Lower leg skin (tissue), 3 donors: ENCODE measurements around the gene TOR4A.

Experiments used
- POLR2A ChIP-seq, 2 donors: fragments of 450-650 bp; IDR thresholded peaks; one replicate each; pipeline ENCODE4 v1.6.1; 2016 to 2017; ENCODE audit warnings: antibody characterized with exemption in 2 of 2, mild to moderate bottlenecking in 1 of 2, moderate library complexity in 1 of 2
- TF ChIP-seq, protein P1 (sequence below), 3 donors: fragments of 450-650 bp; IDR thresholded peaks; one replicate each; pipeline ENCODE4 v1.5.1; 2016; ENCODE audit warnings: antibody characterized with exemption in 3 of 3, mild to moderate bottlenecking in 3 of 3, moderate library complexity in 2 of 3

DNA sequence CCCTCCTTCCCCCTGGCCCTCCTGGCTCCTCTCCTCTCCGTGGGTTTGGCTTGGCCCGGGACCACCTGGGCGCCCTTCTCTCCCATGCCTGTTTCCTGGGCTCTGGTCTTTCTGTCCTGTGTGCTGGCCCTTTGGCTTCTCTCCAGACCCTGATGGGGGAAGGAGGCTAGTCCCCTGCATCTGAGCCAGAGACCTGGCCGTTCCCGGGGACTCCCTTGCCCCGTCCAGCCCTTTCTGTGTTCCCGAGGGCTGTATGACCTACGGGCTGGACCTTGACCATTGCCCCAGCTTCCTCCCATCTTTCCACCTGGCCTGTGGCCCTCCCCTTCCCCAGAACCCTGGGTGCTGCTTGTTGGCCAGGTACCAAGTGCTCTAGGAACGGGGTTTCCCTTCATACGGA is 14.0 kb upstream of the TOR4A start:
- TF ChIP-seq, protein P1, sequence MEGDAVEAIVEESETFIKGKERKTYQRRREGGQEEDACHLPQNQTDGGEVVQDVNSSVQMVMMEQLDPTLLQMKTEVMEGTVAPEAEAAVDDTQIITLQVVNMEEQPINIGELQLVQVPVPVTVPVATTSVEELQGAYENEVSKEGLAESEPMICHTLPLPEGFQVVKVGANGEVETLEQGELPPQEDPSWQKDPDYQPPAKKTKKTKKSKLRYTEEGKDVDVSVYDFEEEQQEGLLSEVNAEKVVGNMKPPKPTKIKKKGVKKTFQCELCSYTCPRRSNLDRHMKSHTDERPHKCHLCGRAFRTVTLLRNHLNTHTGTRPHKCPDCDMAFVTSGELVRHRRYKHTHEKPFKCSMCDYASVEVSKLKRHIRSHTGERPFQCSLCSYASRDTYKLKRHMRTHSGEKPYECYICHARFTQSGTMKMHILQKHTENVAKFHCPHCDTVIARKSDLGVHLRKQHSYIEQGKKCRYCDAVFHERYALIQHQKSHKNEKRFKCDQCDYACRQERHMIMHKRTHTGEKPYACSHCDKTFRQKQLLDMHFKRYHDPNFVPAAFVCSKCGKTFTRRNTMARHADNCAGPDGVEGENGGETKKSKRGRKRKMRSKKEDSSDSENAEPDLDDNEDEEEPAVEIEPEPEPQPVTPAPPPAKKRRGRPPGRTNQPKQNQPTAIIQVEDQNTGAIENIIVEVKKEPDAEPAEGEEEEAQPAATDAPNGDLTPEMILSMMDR (IDR thresholded peaks at IDR 0.05): no peak
- no peak for TF ChIP-seq POLR2A (IDR thresholded peaks at IDR 0.05)
